GM12864 (cell line): ENCODE data around the gene ALOX15.

Experiments
- DNase-seq: peaks from one replicate; pipeline ENCODE4 v3.0.0-alpha.2; 2011; ENCODE audit warnings: low read depth
- H3K4me3 ChIP-seq: 2 replicates; pipeline ENCODE4 v1.5.1; 2011; ENCODE audit warnings: mild to moderate bottlenecking, low read depth, low read length, control low read depth
- TF ChIP-seq, protein P1 (sequence below): IDR thresholded peaks from 2 replicates; pipeline ENCODE4 v1.5.1; 2011; ENCODE audit warnings: low read depth, mild to moderate bottlenecking, moderate library complexity, low read length, control low read depth, inconsistent platforms; ENCODE audit errors: missing control alignments

Gene ALOX15

GRCh38 chr17:4636474-4637100, 4.9 kb downstream of the ALOX15 start:
- TF ChIP-seq, protein P1, sequence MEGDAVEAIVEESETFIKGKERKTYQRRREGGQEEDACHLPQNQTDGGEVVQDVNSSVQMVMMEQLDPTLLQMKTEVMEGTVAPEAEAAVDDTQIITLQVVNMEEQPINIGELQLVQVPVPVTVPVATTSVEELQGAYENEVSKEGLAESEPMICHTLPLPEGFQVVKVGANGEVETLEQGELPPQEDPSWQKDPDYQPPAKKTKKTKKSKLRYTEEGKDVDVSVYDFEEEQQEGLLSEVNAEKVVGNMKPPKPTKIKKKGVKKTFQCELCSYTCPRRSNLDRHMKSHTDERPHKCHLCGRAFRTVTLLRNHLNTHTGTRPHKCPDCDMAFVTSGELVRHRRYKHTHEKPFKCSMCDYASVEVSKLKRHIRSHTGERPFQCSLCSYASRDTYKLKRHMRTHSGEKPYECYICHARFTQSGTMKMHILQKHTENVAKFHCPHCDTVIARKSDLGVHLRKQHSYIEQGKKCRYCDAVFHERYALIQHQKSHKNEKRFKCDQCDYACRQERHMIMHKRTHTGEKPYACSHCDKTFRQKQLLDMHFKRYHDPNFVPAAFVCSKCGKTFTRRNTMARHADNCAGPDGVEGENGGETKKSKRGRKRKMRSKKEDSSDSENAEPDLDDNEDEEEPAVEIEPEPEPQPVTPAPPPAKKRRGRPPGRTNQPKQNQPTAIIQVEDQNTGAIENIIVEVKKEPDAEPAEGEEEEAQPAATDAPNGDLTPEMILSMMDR: no peak
- DNase-seq: no peak
- H3K4me3 ChIP-seq: no peak overlapping the region

DNA sequence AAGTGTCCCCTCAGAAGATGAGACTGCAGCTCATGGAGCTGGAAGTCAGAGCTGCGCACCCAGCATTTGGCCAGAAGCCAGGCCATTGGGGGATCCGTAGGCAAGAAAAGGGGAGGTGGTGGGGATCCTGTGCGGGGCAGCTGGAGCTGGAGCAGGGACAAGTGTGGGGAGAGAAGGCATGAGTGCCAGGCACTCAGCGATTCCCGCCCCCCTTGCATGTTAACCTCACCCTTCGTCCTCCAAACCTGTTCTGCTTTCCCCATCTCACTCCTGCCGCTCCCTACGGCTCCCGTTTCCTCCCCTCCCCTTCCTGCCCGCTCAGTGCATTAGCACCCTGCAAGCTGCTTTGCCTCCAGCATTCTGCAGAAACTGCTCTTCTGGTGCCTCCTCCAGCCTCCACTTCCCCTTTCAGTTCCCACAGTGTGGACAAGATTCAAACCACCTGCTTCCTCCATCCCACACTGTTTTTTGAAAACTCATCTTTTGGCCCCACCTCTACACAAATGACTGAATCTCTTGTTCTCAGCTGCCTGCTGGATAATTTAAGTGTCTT, 5.6 kb downstream of the ALOX15 start:
- H3K4me3 ChIP-seq: peak overlapping the region; percentile 22; the same call in 1 of the 2 replicates
- peak; percentile 77 for DNase-seq
- TF ChIP-seq, protein P1: no peak

GRCh38 chr17:4634976-4635375, 6.5 kb downstream of the ALOX15 start:
- TF ChIP-seq, protein P1: no peak
- no peak for DNase-seq
- no peak overlapping the region for H3K4me3 ChIP-seq

DNA sequence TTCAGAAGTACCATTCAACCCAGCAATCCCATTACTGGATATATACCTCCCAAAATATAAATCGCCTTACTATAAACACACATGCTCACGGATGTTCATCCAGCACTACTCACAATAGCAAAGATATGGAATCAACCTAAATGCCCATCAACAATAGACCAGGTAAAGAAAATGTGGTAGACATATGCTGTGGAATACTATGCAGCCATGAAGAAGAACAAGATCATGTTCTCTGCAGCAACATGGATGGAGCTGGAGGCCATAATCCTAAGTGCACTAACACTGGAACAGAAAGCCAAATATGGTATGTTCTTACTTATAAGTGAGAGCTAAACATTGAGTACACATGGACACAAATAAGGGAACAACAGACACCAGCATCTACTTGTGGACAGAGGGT, 7.8 kb downstream of the ALOX15 start:
- TF ChIP-seq, protein P1: no peak
- no peak for DNase-seq
- no peak overlapping the region for H3K4me3 ChIP-seq

GRCh38 chr17:4632581-4632920, 8.9 kb downstream of the ALOX15 start:
- H3K4me3 ChIP-seq: no peak overlapping the region
- no peak for DNase-seq
- TF ChIP-seq, protein P1: no peak

DNA sequence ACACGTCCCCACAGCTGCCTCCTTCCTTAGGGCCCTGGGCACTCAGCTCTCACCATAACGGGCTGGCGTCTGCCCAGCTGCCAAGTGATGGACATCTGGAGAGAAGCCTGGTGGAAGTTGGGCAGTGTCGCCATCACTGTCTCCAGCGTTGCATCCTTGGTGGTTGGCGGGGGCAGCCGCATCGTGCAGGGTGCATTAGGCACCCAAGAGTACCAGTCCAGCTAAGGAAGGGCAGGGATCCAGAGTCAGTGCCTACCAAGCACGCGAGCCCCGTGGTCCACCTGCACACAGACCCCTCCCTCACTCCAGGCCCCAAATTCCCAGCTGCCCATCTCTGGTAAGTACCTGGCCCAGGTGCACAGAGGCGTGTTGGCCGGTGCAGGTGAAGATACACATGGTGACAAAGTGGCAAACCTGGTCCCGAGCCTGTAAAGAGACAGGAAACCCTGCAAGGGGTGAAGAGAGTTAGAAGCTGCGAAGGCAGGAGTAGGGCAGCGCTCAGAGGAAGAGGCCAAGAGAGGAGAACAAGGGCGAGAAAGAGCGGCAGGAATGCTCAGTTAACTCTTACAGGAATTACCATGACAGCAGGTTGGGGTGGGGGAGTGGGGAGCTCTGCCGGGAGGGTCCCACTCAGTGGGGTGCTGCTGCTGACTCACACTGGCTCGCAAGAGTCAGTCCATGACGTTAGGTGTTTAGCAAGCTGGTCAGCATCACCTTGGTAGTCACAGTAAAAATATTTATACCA, 9.5 kb downstream of the ALOX15 start:
- DNase-seq: no peak
- TF ChIP-seq, protein P1: no peak
- H3K4me3 ChIP-seq: no peak overlapping the region

DNA sequence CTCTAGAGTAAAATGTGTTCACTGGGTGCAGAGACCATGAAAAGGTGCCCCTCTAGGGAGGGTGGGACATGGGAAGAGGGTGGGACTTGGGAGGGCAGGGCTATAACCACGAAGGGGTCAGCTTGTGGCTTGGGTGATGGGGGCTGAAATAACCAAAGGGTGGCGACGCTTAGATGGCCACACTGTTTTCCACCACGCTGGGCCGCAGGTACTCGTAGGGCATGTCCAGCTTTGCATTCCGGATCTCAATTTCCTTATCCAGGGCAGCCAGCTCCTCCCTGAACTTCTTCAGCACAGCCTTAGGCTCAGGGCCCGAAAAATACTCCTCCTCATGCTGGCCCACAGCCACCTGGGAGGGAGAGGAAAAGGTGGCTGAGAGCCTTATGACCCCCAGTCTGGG, 10.0 kb downstream of the ALOX15 start:
- no peak for DNase-seq
- TF ChIP-seq, protein P1: no peak
- H3K4me3 ChIP-seq: no peak overlapping the region
